Measurements from ENCODE around the gene PGAP2. TPM values are rescaled to one million over a fixed set of nuclear protein-coding genes. Genes with fewer than 3 reads are reported as not detected.

Gene PGAP2
- total RNA-seq, 5 donors from 2014 or later (not counting 1 experiment from before 2014, with no cell fraction given): 22.5 to 28.2 (median 24.6) TPM

DNA sequence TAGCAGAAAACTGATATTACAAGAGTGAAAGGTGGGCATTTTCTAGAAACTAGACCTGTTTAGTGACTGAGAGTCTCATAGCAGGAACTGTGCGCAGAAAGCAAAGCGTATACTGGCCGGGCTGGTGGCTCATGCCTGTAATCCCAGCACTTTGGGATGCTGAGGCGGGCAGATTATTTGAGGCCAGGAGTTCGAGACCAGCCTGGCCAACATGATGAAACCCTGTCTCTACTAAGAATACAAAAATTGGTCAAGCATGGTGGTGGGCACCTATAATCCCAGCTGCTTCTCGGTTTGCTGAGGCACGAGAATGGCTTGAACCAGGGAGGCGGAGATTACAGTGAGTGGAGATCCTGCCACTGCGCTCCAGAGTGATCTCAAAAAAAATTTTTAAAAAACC lies 9.2 kb upstream of the PGAP2 start:
- DNase-seq: no peak
- POLR2A ChIA-PET: no interaction called here
- Mint-ChIP-seq H3K9me3 (no peaks in the 10 kb centered on the region), H3K4me3 (peak overlapping the region; percentile 89 to 97 (median 90)), H3K27me3 (no peaks in the 10 kb centered on the region), H3K36me3 (peaks cover 5% of the 10 kb centered on the region), H3K4me1 (peaks cover 39 to 41% (median 41%) of the 10 kb centered on the region in 3 donors), H3K27ac (peak overlapping the region; percentile 97)
- WGBS (ENCODE audit: insufficient coverage): 100% methylated on average over 1 of the region's 9 CpGs
- Histone ChIP-seq H3K4me3 (ENCODE audit: control insufficient read depth in 1 of 2, extremely low read depth in 1 of 2, low read length in 1 of 2) (no peak overlapping the region), H3K36me3 (ENCODE audit: control insufficient read depth in 2 of 2, extremely low read depth in 1 of 2, insufficient read depth in 1 of 2, low read length in 1 of 2) (peaks cover 5 to 7% of the 10 kb centered on the region in 2 donors), H3K27me3 (replicated peaks in 1 of 2; ENCODE audit: control insufficient read depth in 2 of 2, extremely low read depth in 1 of 2, insufficient read depth in 2 of 2, low read length in 1 of 2) (no peaks in the 10 kb centered on the region), H3K27ac (ENCODE audit: low read length) (no peak overlapping the region), H3K9me3 (no peaks in the 10 kb centered on the region), H3K4me1 (ENCODE audit: control insufficient read depth in 1 of 2, extremely low read depth in 1 of 2, insufficient read depth in 2 of 2, low read length in 2 of 2) (peaks cover 24 to 34% of the 10 kb centered on the region in 2 experiments)
- CTCF ChIA-PET: no interaction called here
- ATAC-seq (replicated peaks in 1 of 4): no peak

GRCh38 chr11:3799873-3800272 lies 8.5 kb upstream of the PGAP2 start:
- Mint-ChIP-seq H3K27me3 (no peaks in the 10 kb centered on the region), H3K27ac (no peak overlapping the region), H3K4me1 (peaks cover 32 to 34% (median 33%) of the 10 kb centered on the region in 3 donors), H3K9me3 (no peaks in the 10 kb centered on the region), H3K4me3 (no peak overlapping the region), H3K36me3 (no peaks in the 10 kb centered on the region)
- Histone ChIP-seq H3K27ac (ENCODE audit: low read length) (no peak overlapping the region), H3K27me3 (replicated peaks in 1 of 2; ENCODE audit: control insufficient read depth in 2 of 2, extremely low read depth in 1 of 2, insufficient read depth in 2 of 2, low read length in 1 of 2) (no peaks in the 10 kb centered on the region), H3K4me3 (ENCODE audit: control insufficient read depth in 1 of 2, extremely low read depth in 1 of 2, low read length in 1 of 2) (no peak overlapping the region), H3K4me1 (ENCODE audit: control insufficient read depth in 1 of 2, extremely low read depth in 1 of 2, insufficient read depth in 2 of 2, low read length in 2 of 2) (peaks cover 20 to 28% of the 10 kb centered on the region in 2 experiments), H3K36me3 (ENCODE audit: control insufficient read depth in 2 of 2, extremely low read depth in 1 of 2, insufficient read depth in 1 of 2, low read length in 1 of 2) (peaks cover 0 to 1% of the 10 kb centered on the region in 2 donors), H3K9me3 (no peaks in the 10 kb centered on the region)
- 100% methylated on average over 2 of the region's 5 CpGs for WGBS (ENCODE audit: insufficient coverage)
- CTCF ChIA-PET: interaction anchor here in 1 of 2 donors (0.7 kb wide), 1 partner anchor 10 kb away, joined by 6 read pairs; no protein-coding TSS in a partner anchor
- POLR2A ChIA-PET: no interaction called here
- no peak for DNase-seq
- no peak for ATAC-seq (replicated peaks in 1 of 4)

GRCh38 chr11:3802011-3802790 lies 6.2 kb upstream of the PGAP2 start:
- H3K36me3 Mint-ChIP-seq: no peaks in the 10 kb centered on the region
- peaks cover 12 to 15% (median 12%) of the 10 kb centered on the region in 3 donors for H3K4me1 Mint-ChIP-seq
- H3K27me3 Mint-ChIP-seq: no peaks in the 10 kb centered on the region
- ChIA-PET CTCF (interaction anchor here (0.5 to 0.7 kb wide), 2 partner anchors 18 to 48 kb away, joined by 3 to 5 read pairs; no protein-coding TSS in a partner anchor), POLR2A (interaction anchor here (0.6 to 0.7 kb wide), 2 partner anchors 16 to 130 kb away, joined by 4 to 5 read pairs; no protein-coding TSS in a partner anchor)
- 100% methylated on average over 2 of the region's 4 CpGs for WGBS (ENCODE audit: insufficient coverage)
- no peak overlapping the region for H3K27ac ChIP-seq (ENCODE audit: low read length)
- no peak overlapping the region for H3K4me3 ChIP-seq (ENCODE audit: control insufficient read depth in 1 of 2, extremely low read depth in 1 of 2, low read length in 1 of 2)
- ATAC-seq (replicated peaks in 1 of 4) (no peak), DNase-seq (no peak)
- no peaks in the 10 kb centered on the region for H3K27me3 ChIP-seq (replicated peaks in 1 of 2; ENCODE audit: control insufficient read depth in 2 of 2, extremely low read depth in 1 of 2, insufficient read depth in 2 of 2, low read length in 1 of 2)
- no peaks in the 10 kb centered on the region for H3K9me3 ChIP-seq
- H3K27ac Mint-ChIP-seq: peak overlapping the region in 1 of 2 donors; percentile 48
- no peaks in the 10 kb centered on the region for H3K9me3 Mint-ChIP-seq
- no peak overlapping the region for H3K4me3 Mint-ChIP-seq
- H3K36me3 ChIP-seq (ENCODE audit: control insufficient read depth in 2 of 2, extremely low read depth in 1 of 2, insufficient read depth in 1 of 2, low read length in 1 of 2): no peaks in the 10 kb centered on the region
- H3K4me1 ChIP-seq (ENCODE audit: control insufficient read depth in 1 of 2, extremely low read depth in 1 of 2, insufficient read depth in 2 of 2, low read length in 2 of 2): peaks cover 3 to 15% of the 10 kb centered on the region in 2 experiments

DNA sequence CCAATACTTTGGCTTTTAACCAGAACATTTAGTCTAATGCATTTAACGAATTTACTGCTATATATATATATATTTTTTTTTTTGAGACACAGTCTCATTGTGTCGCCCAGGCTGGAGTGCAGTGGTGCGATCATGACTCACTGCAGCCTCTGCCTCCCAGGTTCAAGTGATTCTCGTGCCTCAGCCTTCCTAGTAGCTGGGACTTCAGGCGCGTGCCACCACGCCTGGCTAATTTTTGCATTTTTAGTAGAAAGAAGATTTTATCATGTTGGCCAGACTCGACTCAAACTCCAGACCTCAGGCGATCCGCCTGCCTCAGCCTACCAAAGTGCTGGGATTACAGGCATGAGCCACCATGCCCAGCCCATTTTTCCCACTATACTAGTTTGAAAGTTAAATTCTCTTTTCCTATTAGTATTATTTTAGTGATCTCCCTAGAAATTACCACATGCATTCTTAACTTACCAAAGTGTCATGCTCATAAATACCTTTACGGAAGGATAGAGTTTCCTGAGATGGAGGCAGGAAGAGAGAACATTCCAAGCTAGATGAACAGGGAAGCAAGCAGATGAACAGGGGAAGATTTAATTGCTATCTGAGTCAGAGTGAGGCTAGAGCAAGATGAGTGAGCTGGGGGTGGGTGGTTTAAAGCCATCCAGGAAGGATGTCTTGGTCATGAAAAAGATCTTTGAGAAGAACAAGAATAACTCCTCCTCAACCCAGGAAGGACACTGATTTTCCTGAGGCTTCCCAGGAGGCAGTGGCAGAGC lies 4.4 kb upstream of the PGAP2 start:
- WGBS (ENCODE audit: insufficient coverage): no CpG with 5 or more reads among the region's 11 CpGs
- Histone ChIP-seq H3K4me1 (ENCODE audit: control insufficient read depth in 1 of 2, extremely low read depth in 1 of 2, insufficient read depth in 2 of 2, low read length in 2 of 2) (peaks cover 0 to 16% of the 10 kb centered on the region in 2 experiments), H3K9me3 (no peaks in the 10 kb centered on the region), H3K27me3 (replicated peaks in 1 of 2; ENCODE audit: control insufficient read depth in 2 of 2, extremely low read depth in 1 of 2, insufficient read depth in 2 of 2, low read length in 1 of 2) (no peaks in the 10 kb centered on the region), H3K36me3 (ENCODE audit: control insufficient read depth in 2 of 2, extremely low read depth in 1 of 2, insufficient read depth in 1 of 2, low read length in 1 of 2) (no peaks in the 10 kb centered on the region), H3K27ac (ENCODE audit: low read length) (no peak overlapping the region), H3K4me3 (ENCODE audit: control insufficient read depth in 1 of 2, extremely low read depth in 1 of 2, low read length in 1 of 2) (no peak overlapping the region)
- POLR2A ChIA-PET: no interaction called here
- ATAC-seq (replicated peaks in 1 of 4): no peak
- Mint-ChIP-seq H3K4me1 (peaks cover 11 to 19% (median 13%) of the 10 kb centered on the region in 3 donors), H3K9me3 (no peaks in the 10 kb centered on the region), H3K36me3 (no peaks in the 10 kb centered on the region), H3K27me3 (no peaks in the 10 kb centered on the region), H3K27ac (no peak overlapping the region), H3K4me3 (no peak overlapping the region)
- CTCF ChIA-PET: interaction anchor here in 1 of 2 donors (0.6 kb wide), 1 partner anchor 93 kb away, joined by 3 read pairs; no protein-coding TSS in a partner anchor
- no peak for DNase-seq

DNA sequence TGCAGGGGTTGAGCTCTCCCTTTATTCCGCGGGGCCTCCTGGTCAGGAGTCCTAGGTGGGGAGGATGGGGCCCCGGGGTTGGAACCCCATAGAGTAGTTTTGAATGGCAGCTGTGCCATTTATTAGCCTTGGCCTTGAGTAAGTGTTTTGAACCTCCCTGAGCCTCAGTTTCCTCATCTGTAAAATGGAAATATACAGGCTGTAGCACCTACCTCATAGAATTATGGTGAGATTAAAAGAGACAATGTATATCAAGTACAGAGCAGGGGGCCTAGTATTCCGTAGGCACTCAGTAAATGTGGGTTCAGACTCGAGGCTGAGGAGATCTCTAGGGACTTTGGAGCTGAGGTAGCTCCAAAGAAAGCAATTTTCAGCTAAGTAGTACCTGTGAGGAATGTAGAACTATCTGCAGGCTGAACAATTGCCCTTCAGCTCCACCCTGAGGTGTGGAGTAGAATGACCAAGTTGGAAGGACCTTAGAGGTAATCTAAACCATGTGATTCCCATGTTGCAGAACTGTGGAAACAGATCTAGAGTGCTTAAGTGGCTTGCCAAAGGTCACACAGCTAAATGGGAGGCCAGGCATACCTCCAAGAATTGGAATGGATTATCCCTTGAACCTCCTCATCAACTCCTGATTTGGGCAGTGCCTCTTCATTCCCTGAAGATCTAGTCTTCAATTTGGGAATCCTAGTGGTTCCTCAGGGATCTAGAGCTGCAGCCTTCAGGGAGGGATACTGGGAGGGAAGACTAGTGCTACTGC lies 682 bp downstream of the PGAP2 start:
- H3K4me3 Mint-ChIP-seq: peak overlapping the region; percentile 94 to 99 (median 98)
- no peaks in the 10 kb centered on the region for H3K27me3 Mint-ChIP-seq
- peaks cover 0 to 16% of the 10 kb centered on the region in 2 experiments for H3K4me1 ChIP-seq (ENCODE audit: control insufficient read depth in 1 of 2, extremely low read depth in 1 of 2, insufficient read depth in 2 of 2, low read length in 2 of 2)
- peaks cover 16 to 20% (median 17%) of the 10 kb centered on the region in 3 donors for H3K4me1 Mint-ChIP-seq
- ChIA-PET CTCF (interaction anchor here (0.6 to 3.6 kb wide), 19 partner anchors 9 to 1891 kb away, joined by 3 to 25 read pairs (median 6); partner anchors contain the start of gene RHOG (in 1 of the 2)), POLR2A (interaction anchor here (0.5 to 0.7 kb wide), 4 partner anchors 11 to 301 kb away, joined by 3 to 10 read pairs (median 6); partner anchors contain the start of gene NUP98 (in 1 of the 2))
- H3K36me3 ChIP-seq (ENCODE audit: control insufficient read depth in 2 of 2, extremely low read depth in 1 of 2, insufficient read depth in 1 of 2, low read length in 1 of 2): no peaks in the 10 kb centered on the region
- H3K9me3 ChIP-seq: no peaks in the 10 kb centered on the region
- H3K27me3 ChIP-seq (replicated peaks in 1 of 2; ENCODE audit: control insufficient read depth in 2 of 2, extremely low read depth in 1 of 2, insufficient read depth in 2 of 2, low read length in 1 of 2): no peaks in the 10 kb centered on the region
- ATAC-seq (replicated peaks in 1 of 4): peak; percentile 69 to 80 (median 74)
- H3K36me3 Mint-ChIP-seq: no peaks in the 10 kb centered on the region
- 0% methylated on average over 1 of the region's 5 CpGs for WGBS (ENCODE audit: insufficient coverage)
- H3K27ac ChIP-seq (ENCODE audit: low read length): no peak overlapping the region
- peak overlapping the region; percentile 71 to 87 for H3K27ac Mint-ChIP-seq
- DNase-seq: peak in 32 of 35 experiments; percentile 12 to 76 (median 41)
- H3K4me3 ChIP-seq (ENCODE audit: control insufficient read depth in 1 of 2, extremely low read depth in 1 of 2, low read length in 1 of 2): peak overlapping the region; percentile 86 to 89
- H3K9me3 Mint-ChIP-seq: no peaks in the 10 kb centered on the region
